ENCODE results near the gene TXN.

DNA sequence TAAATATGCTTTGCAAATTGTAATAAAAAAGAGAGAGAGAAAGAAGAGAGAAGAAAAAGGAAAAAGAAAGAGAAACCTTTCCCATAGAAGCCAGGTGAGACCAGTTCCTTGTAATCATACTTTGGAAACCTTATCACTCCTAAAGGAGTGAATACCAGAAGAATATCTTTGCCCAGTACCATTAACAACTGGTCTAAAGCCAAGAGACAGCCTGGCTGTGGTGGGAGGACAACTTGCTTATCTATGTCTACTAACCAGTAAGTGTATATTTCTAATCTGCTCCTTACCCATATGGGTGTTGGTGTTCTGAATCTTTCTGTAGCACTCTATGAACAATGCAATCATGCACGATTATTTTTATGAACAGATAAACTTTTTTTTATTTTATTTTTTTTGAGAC is 10.5 kb upstream of the TXN start:
- TF ChIP-seq, protein P1, sequence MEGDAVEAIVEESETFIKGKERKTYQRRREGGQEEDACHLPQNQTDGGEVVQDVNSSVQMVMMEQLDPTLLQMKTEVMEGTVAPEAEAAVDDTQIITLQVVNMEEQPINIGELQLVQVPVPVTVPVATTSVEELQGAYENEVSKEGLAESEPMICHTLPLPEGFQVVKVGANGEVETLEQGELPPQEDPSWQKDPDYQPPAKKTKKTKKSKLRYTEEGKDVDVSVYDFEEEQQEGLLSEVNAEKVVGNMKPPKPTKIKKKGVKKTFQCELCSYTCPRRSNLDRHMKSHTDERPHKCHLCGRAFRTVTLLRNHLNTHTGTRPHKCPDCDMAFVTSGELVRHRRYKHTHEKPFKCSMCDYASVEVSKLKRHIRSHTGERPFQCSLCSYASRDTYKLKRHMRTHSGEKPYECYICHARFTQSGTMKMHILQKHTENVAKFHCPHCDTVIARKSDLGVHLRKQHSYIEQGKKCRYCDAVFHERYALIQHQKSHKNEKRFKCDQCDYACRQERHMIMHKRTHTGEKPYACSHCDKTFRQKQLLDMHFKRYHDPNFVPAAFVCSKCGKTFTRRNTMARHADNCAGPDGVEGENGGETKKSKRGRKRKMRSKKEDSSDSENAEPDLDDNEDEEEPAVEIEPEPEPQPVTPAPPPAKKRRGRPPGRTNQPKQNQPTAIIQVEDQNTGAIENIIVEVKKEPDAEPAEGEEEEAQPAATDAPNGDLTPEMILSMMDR (IDR thresholded peaks at IDR 0.05 in 4 of 5, conservative IDR thresholded peaks at IDR 0.05 in 1 of 5): no peak
- TF ChIP-seq POLR2A (IDR thresholded peaks at IDR 0.05): no peak

All from gastrocnemius medialis (tissue), 4 donors.